Stimulated activated naive CD8-positive, alpha-beta T cell treated with anti-CD3 and anti-CD28 coated beads, Interleukin-15, amount 100 ng/mL, for 72 hours (primary cell): Measurements from ENCODE around the gene S100A10.

ENCODE experiments used
- ATAC-seq: fragments of 150-1000 bp; cut with Tn5 transposase; 2 replicates; pipeline ENCODE4 v1.10.0; 2021; ENCODE audit warnings: mild to moderate bottlenecking, moderate library complexity
- DNase-seq, 2 donors: peaks; one replicate each; pipeline ENCODE4 v3.0.0; 2021 to 2022
- H3K27ac Mint-ChIP-seq, 2 donors: one replicate each; pipeline ENCODE4 v1.8.0; 2022; ENCODE audit warnings: mild to moderate bottlenecking in 2 of 2, mixed read lengths in 2 of 2, moderate library complexity in 2 of 2
- H3K27me3 Mint-ChIP-seq: one replicate; pipeline ENCODE4 v1.8.0; 2022; ENCODE audit warnings: mixed read lengths
- H3K4me1 Mint-ChIP-seq: one replicate; pipeline ENCODE4 v1.8.0; 2022; ENCODE audit warnings: mild to moderate bottlenecking, mixed read lengths
- H3K4me3 Mint-ChIP-seq, 2 donors: one replicate each; pipeline ENCODE4 v1.8.0; 2022; ENCODE audit warnings: mild to moderate bottlenecking in 2 of 2, mixed read lengths in 2 of 2, moderate library complexity in 1 of 2
- H3K9me3 Mint-ChIP-seq, 2 donors: one replicate each; pipeline ENCODE4 v1.8.0; 2022; ENCODE audit warnings: mixed read lengths in 2 of 2

The S100A10 gene

GRCh38 chr1:151964510-151964909, 29.1 kb downstream of the S100A10 start:
- H3K27me3 Mint-ChIP-seq: no peaks in the 10 kb centered on the region
- no peaks in the 10 kb centered on the region for H3K9me3 Mint-ChIP-seq
- no peak overlapping the region for H3K27ac Mint-ChIP-seq
- ATAC-seq (no peak), DNase-seq (no peak)
- peaks cover 18% of the 10 kb centered on the region for H3K4me1 Mint-ChIP-seq
- no peak overlapping the region for H3K4me3 Mint-ChIP-seq

DNA sequence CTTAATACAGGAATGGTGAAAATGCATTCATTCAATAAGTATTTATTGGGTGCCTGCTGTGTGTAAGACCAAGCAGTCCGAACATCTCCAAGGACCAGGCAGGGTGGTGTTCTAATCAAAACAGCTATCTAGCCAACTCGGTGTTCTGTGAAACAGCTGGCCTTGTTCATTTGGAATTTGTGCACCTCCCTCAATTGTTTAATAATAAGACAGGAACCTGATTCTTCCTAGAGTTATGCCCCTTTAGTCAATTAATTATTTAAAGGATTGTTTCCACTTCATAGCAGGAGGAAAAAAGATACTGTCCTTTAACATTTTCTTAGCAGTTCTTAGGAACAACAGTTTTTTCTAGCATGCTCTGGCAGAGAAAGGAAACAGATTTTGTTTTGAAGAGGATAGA, 30.4 kb downstream of the S100A10 start:
- Mint-ChIP-seq H3K9me3 (no peaks in the 10 kb centered on the region), H3K27ac (no peak overlapping the region), H3K27me3 (no peaks in the 10 kb centered on the region), H3K4me3 (no peak overlapping the region), H3K4me1 (peaks cover 7% of the 10 kb centered on the region)
- DNase-seq (no peak), ATAC-seq (no peak)

DNA sequence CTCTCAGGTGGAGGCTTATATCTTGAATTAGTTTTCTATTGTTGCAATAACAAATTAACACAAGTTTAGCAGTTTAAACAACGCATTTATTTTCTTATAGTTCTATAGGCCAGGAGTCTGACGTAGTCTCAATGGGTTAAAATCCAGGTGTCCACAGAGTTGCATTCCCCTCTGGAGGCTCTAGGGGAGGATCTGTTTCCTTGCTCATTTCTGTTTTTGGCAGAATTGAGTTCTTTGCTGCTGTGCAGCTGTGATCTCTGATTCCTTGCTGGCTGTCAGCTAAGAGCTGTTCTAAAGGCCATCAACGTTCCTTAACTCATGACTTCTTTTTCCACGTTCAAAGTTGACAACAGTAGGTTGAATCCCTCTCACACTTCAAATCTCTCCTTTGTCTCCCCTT, 31.8 kb downstream of the S100A10 start:
- Mint-ChIP-seq H3K4me1 (no peaks in the 10 kb centered on the region), H3K4me3 (no peak overlapping the region), H3K27me3 (no peaks in the 10 kb centered on the region), H3K9me3 (no peaks in the 10 kb centered on the region), H3K27ac (no peak overlapping the region)
- no peak for ATAC-seq
- DNase-seq: no peak

GRCh38 chr1:151960780-151961513, 32.7 kb downstream of the S100A10 start:
- Mint-ChIP-seq H3K4me3 (no peak overlapping the region), H3K27me3 (no peaks in the 10 kb centered on the region), H3K4me1 (no peaks in the 10 kb centered on the region), H3K9me3 (no peaks in the 10 kb centered on the region), H3K27ac (peak overlapping the region in 1 of 2 donors; percentile 9)
- no peak for DNase-seq
- no peak for ATAC-seq

- no peaks in the 10 kb centered on the region for H3K4me1 Mint-ChIP-seq
- DNase-seq (no peak), ATAC-seq (no peak)
- H3K27ac Mint-ChIP-seq: no peak overlapping the region
- H3K9me3 Mint-ChIP-seq: no peaks in the 10 kb centered on the region
- no peaks in the 10 kb centered on the region for H3K27me3 Mint-ChIP-seq
- H3K4me3 Mint-ChIP-seq: no peak overlapping the region
These were observed 34.7 kb downstream of the S100A10 start for GRCh38 chr1:151958959-151959358.

- Mint-ChIP-seq H3K27ac (no peak overlapping the region), H3K27me3 (no peaks in the 10 kb centered on the region), H3K9me3 (no peaks in the 10 kb centered on the region), H3K4me1 (no peaks in the 10 kb centered on the region), H3K4me3 (no peak overlapping the region)
- ATAC-seq: no peak
- DNase-seq: no peak
These were observed 36.6 kb downstream of the S100A10 start for GRCh38 chr1:151956957-151957497.

DNA sequence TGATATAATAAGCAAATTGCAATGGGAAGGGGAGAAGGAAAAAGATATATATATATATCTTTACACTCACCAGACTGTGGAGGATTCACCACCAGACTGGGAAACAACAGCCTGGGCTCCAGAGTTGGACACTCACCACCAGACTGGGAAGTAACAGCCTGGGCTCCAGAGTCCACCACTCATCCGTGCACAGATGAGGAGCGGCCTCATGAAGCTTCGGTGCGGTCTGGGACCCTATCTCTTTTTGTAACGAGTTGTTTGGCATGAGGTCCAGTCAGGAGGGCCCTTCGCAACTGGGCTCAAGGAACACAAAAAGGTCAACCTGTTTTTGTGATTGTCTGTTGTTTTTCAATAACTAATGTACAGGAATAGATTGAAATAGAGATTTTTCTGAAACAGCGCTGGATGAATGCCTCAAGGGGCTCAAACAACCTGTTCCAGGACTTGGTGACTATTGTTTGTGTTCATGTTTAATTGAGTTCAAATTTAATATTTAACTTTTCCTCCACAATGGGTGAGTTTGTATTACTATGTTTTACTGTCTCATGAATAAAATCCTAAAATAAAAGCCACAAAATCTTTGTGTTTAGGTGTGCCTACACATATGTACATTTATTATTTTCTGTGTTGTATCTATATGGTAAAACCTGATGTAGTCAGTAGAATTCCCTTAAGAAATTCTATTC, 40.1 kb downstream of the S100A10 start:
- no peak for ATAC-seq
- Mint-ChIP-seq H3K27me3 (no peaks in the 10 kb centered on the region), H3K27ac (no peak overlapping the region), H3K9me3 (no peaks in the 10 kb centered on the region), H3K4me3 (no peak overlapping the region), H3K4me1 (peaks cover 5% of the 10 kb centered on the region)
- no peak for DNase-seq

DNA sequence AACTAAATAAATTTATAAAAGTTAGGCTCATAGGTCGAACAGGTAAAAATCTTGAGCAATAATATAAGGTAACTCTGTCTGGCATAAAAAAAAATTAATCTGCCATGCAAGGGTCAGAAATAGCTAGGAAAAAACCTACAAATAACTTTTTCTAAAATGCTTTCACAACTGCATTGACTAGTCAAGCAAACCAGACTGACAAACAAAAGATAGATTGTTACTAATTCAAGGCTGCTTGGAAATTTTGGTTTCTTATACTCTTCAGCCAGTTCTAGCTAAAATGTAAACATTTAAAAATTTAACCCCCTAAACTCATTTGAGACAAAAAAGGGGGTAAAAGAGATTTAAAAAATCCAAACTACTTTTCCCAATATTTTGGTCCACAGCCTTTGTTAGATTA, 40.8 kb downstream of the S100A10 start:
- H3K4me1 Mint-ChIP-seq: peaks cover 5% of the 10 kb centered on the region
- H3K4me3 Mint-ChIP-seq: no peak overlapping the region
- H3K27me3 Mint-ChIP-seq: no peaks in the 10 kb centered on the region

GRCh38 chr1:151949371-151950193, 44.1 kb downstream of the S100A10 start:
- Mint-ChIP-seq H3K27me3 (no peaks in the 10 kb centered on the region), H3K9me3 (no peaks in the 10 kb centered on the region), H3K4me1 (peaks cover 27% of the 10 kb centered on the region), H3K27ac (no peak overlapping the region), H3K4me3 (no peak overlapping the region)
- DNase-seq: no peak
- no peak for ATAC-seq

More for the DNA sequence above, 40.8 kb downstream of the S100A10 start:
- DNase-seq (no peak), ATAC-seq (no peak)
- Mint-ChIP-seq H3K27ac (no peak overlapping the region), H3K9me3 (no peaks in the 10 kb centered on the region)

DNA sequence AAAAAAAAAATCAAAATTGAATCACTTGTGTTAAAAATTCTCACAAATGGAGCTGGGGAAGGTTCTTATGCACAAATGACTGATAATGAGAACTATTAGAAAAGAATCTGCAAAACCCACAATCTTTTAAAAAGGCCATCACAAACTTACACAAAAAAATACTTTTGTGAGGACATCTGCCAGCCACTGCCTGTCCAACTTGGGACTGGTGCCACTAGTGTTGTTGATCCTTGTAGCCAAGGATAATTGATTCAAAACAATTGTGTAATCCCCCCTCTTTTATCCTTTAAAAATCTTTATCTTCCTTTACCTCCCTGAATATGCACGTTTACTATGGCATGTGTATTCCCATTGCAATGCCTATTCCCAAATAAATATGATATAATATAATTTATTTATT, 45.2 kb downstream of the S100A10 start:
- no peak overlapping the region for H3K4me3 Mint-ChIP-seq
- DNase-seq (no peak), ATAC-seq (no peak)
- no peaks in the 10 kb centered on the region for H3K9me3 Mint-ChIP-seq
- no peak overlapping the region for H3K27ac Mint-ChIP-seq
- H3K4me1 Mint-ChIP-seq: peaks cover 27% of the 10 kb centered on the region
- no peaks in the 10 kb centered on the region for H3K27me3 Mint-ChIP-seq

GRCh38 chr1:151947140-151947539, 46.5 kb downstream of the S100A10 start:
- DNase-seq: no peak
- H3K4me3 Mint-ChIP-seq: no peak overlapping the region
- H3K9me3 Mint-ChIP-seq: no peaks in the 10 kb centered on the region
- no peaks in the 10 kb centered on the region for H3K27me3 Mint-ChIP-seq
- no peak for ATAC-seq
- peaks cover 29% of the 10 kb centered on the region for H3K4me1 Mint-ChIP-seq
- peak overlapping the region in 1 of 2 donors; percentile 99 for H3K27ac Mint-ChIP-seq

DNA sequence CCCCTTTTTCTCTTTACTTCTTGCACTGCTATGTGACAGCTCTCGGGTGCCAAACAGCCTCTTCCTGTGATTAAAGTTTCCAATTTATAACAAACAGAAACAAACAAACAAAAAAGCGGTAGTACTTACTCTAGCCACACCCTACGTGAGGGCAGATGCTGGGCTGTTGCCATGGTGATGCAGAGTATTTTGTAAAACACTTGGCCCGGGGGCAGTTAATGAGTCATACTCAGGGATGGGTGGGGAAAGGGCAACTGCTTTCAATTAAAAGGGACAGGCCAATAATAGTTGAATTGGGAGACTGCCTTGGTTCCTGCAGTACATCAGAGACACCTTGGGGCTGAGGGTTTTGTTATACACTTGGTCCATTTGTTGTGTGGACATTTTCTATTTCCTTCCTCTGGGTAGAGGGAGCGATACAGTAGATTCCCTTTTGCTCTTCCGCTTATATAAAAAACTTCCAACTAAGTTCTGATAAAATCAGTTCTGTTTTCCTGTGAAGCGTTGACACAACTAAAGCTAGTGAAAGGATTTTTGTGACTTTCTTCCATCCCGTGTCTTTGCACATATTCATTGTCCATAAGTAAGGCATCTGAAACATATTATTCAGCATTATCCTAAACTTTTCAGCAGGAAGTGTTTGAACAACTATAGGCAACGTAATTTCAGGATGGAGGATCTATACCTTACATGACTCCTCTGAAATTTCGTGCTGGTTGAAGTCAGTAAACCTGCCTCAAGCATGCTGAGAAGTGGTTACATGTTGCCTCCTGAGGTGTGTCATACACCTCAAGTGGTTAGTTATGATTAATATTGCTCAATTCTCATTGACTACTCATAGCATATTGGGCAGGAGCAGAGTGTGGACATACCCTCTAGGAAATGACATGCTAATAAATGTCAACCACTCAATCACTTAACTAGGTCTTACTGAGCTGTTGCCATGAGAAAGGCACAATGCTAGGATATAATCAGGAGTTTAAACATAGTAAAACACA, 47.6 kb downstream of the S100A10 start:
- peak; percentile 65 to 84 for DNase-seq
- Mint-ChIP-seq H3K4me1 (peaks cover 40% of the 10 kb centered on the region), H3K27ac (peak overlapping the region; percentile 93 to 99)

GRCh38 chr1:151944857-151945575, 48.6 kb downstream of the S100A10 start:
- peaks cover 42% of the 10 kb centered on the region for H3K4me1 Mint-ChIP-seq
- H3K27me3 Mint-ChIP-seq: no peaks in the 10 kb centered on the region
- ATAC-seq (no peak), DNase-seq (no peak)
- H3K4me3 Mint-ChIP-seq: peak overlapping the region; percentile 48 to 65
- H3K9me3 Mint-ChIP-seq: no peaks in the 10 kb centered on the region
- peak overlapping the region; percentile 93 to 99 for H3K27ac Mint-ChIP-seq

More for the DNA sequence above, 47.6 kb downstream of the S100A10 start:
- peak; percentile 91 for ATAC-seq
- no peaks in the 10 kb centered on the region for H3K9me3 Mint-ChIP-seq
- peak overlapping the region; percentile 48 to 65 for H3K4me3 Mint-ChIP-seq
- H3K27me3 Mint-ChIP-seq: no peaks in the 10 kb centered on the region
